GM12865 (cell line): ENCODE data around the gene SMC1A.

Experiments used
- DNase-seq: peaks from one replicate; pipeline ENCODE4 v3.0.0; 2010; ENCODE audit warnings: low read depth
- H3K4me3 ChIP-seq: 2 replicates; pipeline ENCODE4 v1.5.1; 2011; ENCODE audit warnings: mild to moderate bottlenecking, low read depth, low read length, control low read depth
- TF ChIP-seq, protein P1 (sequence below): IDR thresholded peaks from 2 replicates; pipeline ENCODE4 v1.5.1; 2011; ENCODE audit warnings: low read length, control low read depth, low read depth, inconsistent platforms; ENCODE audit not compliant: insufficient read depth; ENCODE audit errors: missing control alignments

The SMC1A gene

GRCh38 chrX:53354669-53355068 lies 67.8 kb downstream of the SMC1A start:
- H3K4me3 ChIP-seq = no peak overlapping the region
- TF ChIP-seq, protein P1, sequence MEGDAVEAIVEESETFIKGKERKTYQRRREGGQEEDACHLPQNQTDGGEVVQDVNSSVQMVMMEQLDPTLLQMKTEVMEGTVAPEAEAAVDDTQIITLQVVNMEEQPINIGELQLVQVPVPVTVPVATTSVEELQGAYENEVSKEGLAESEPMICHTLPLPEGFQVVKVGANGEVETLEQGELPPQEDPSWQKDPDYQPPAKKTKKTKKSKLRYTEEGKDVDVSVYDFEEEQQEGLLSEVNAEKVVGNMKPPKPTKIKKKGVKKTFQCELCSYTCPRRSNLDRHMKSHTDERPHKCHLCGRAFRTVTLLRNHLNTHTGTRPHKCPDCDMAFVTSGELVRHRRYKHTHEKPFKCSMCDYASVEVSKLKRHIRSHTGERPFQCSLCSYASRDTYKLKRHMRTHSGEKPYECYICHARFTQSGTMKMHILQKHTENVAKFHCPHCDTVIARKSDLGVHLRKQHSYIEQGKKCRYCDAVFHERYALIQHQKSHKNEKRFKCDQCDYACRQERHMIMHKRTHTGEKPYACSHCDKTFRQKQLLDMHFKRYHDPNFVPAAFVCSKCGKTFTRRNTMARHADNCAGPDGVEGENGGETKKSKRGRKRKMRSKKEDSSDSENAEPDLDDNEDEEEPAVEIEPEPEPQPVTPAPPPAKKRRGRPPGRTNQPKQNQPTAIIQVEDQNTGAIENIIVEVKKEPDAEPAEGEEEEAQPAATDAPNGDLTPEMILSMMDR = no peak
- no peak for DNase-seq

- TF ChIP-seq, protein P1 = no peak
- H3K4me3 ChIP-seq = no peak overlapping the region
- no peak for DNase-seq
These were observed 74.5 kb downstream of the SMC1A start for GRCh38 chrX:53347948-53348347.

DNA sequence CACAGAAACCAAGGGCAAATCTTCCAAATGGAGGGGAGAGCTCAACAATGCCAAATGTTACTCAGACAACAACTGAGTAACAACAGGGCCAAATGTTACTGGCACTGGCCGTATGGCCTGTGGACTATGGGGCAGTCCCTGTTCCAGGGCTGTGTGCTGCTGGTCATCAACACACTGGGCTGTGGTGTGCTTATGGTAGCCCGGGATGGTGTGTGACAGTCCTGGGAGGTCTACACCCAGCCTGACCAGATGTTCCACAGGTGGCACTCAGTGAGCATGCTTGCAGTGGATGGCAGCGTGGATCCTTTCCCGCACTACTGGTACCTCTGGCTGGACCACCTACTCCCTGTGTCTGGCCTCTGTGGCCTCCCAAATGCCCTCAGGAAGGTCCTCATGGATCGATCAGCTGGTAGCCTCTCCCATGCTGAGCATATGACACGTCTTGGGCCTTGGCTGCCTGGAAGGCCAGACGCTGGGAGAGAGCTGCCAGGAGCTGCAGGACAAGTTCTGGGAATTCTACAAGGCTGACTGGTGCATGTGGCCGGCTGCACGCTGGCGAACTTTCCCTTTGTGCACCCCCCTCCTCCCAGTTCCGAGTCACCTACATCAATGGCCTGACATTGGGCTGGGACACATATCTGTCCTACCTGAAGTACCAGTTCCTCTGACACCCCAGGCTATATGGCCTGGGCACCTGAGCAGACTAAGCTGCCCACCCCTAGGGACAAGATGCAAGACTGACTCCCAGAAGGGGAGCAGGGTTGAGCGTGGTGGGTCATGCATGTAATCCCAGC lies 81.4 kb downstream of the SMC1A start:
- no peak overlapping the region for H3K4me3 ChIP-seq
- TF ChIP-seq, protein P1 = no peak
- DNase-seq = no peak

GRCh38 chrX:53337101-53337500 lies 85.4 kb downstream of the SMC1A start:
- DNase-seq = no peak
- TF ChIP-seq, protein P1 = no peak
- no peak overlapping the region for H3K4me3 ChIP-seq

DNA sequence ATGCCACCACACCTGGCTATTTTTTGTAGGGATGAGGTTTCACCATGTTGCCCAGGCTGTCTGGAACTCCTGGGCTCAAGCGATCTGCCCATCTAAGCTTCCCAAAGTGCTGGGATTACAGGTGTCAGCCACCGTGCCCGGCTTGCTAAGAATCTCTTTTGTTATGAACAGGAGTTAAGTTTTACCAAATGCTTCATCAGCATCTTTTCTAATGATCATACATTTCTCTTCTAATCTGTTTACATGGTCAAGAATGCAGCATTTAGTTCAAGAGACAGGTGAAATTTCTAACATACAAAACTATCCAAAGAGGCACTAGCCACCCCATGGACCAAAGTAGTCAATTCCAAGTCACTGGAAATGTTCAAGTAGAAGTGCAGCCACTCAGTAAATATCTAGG lies 88.6 kb downstream of the SMC1A start:
- no peak overlapping the region for H3K4me3 ChIP-seq
- TF ChIP-seq, protein P1 = no peak
- no peak for DNase-seq

GRCh38 chrX:53332204-53332603 lies 90.2 kb downstream of the SMC1A start:
- TF ChIP-seq, protein P1 = no peak
- no peak overlapping the region for H3K4me3 ChIP-seq
- DNase-seq = no peak

- TF ChIP-seq, protein P1 = no peak
- no peak for DNase-seq
- H3K4me3 ChIP-seq = no peak overlapping the region
These were observed 92.1 kb downstream of the SMC1A start for GRCh38 chrX:53330331-53330730.
